Memory B cell (primary cell): ENCODE data around the gene SLC13A4.
"Not testable (repeated sequence)": the region's sequence is repeated elsewhere in the genome, so short reads cannot be mapped to it uniquely, and the experiment has no call there.

Source experiments
- ATAC-seq: fragments of 150-1000 bp; cut with Tn5 transposase; 2 replicates; pipeline ENCODE4 v1.10.0; 2021; ENCODE audit warnings: low read depth, mild to moderate bottlenecking, moderate library complexity
- DNase-seq, 2 donors: peaks; one replicate each; pipeline ENCODE4 v3.0.0; 2022; ENCODE audit warnings: low spot score in 2 of 2
- H3K27ac Mint-ChIP-seq: one replicate; pipeline ENCODE4 v1.8.0; 2022; ENCODE audit warnings: mild to moderate bottlenecking, moderate library complexity, mixed read lengths
- H3K27me3 Mint-ChIP-seq: one replicate; pipeline ENCODE4 v1.8.0; 2022; ENCODE audit warnings: mixed read lengths
- H3K36me3 Mint-ChIP-seq: one replicate; pipeline ENCODE4 v1.8.0; 2022; ENCODE audit warnings: mild to moderate bottlenecking, mixed read lengths
- H3K4me1 Mint-ChIP-seq: one replicate; pipeline ENCODE4 v1.8.0; 2022; ENCODE audit warnings: mixed read lengths
- H3K4me3 Mint-ChIP-seq: one replicate; pipeline ENCODE4 v1.8.0; 2022; ENCODE audit warnings: mild to moderate bottlenecking, moderate library complexity, mixed read lengths
- H3K9me3 Mint-ChIP-seq: one replicate; pipeline ENCODE4 v1.8.0; 2022; ENCODE audit warnings: mixed read lengths

Gene SLC13A4

GRCh38 chr7:135684136-135684535 lies 43.9 kb downstream of the SLC13A4 start:
- Mint-ChIP-seq H3K36me3 (peaks cover 2% of the 10 kb centered on the region), H3K4me3 (no peak overlapping the region), H3K4me1 (peaks cover 5% of the 10 kb centered on the region), H3K27ac (peak overlapping the region; percentile 48), H3K27me3 (no peaks in the 10 kb centered on the region), H3K9me3 (no peaks in the 10 kb centered on the region)
- DNase-seq (no peak), ATAC-seq (no peak)

GRCh38 chr7:135683609-135684008 lies 44.4 kb downstream of the SLC13A4 start:
- no peaks in the 10 kb centered on the region for H3K9me3 Mint-ChIP-seq
- DNase-seq (no peak), ATAC-seq (no peak)
- peak overlapping the region; percentile 48 for H3K27ac Mint-ChIP-seq
- H3K4me1 Mint-ChIP-seq, result peaks cover 5% of the 10 kb centered on the region
- H3K27me3 Mint-ChIP-seq, result no peaks in the 10 kb centered on the region
- H3K36me3 Mint-ChIP-seq, result peaks cover 2% of the 10 kb centered on the region
- no peak overlapping the region for H3K4me3 Mint-ChIP-seq

GRCh38 chr7:135682191-135682590 lies 45.8 kb downstream of the SLC13A4 start:
- Mint-ChIP-seq H3K9me3 (no peaks in the 10 kb centered on the region), H3K4me3 (no peak overlapping the region), H3K27me3 (no peaks in the 10 kb centered on the region), H3K36me3 (peaks cover 11% of the 10 kb centered on the region), H3K27ac (no peak overlapping the region), H3K4me1 (peaks cover 5% of the 10 kb centered on the region)
- ATAC-seq, result no peak
- no peak for DNase-seq

- Mint-ChIP-seq H3K27me3 (no peaks in the 10 kb centered on the region), H3K9me3 (no peaks in the 10 kb centered on the region), H3K36me3 (peaks cover 11% of the 10 kb centered on the region), H3K4me1 (peaks cover 5% of the 10 kb centered on the region), H3K4me3 (no peak overlapping the region), H3K27ac (no peak overlapping the region)
- DNase-seq, result no peak
- no peak for ATAC-seq
These were observed 46.2 kb downstream of the SLC13A4 start for GRCh38 chr7:135681762-135682161.

- Mint-ChIP-seq H3K36me3 (peaks cover 16% of the 10 kb centered on the region), H3K4me3 (no peak overlapping the region), H3K27me3 (no peaks in the 10 kb centered on the region), H3K9me3 (no peaks in the 10 kb centered on the region), H3K27ac (no peak overlapping the region), H3K4me1 (peaks cover 5% of the 10 kb centered on the region)
- no peak for ATAC-seq
- DNase-seq, result no peak
These were observed 49.1 kb downstream of the SLC13A4 start for GRCh38 chr7:135678612-135679575.

- Mint-ChIP-seq H3K4me3 (no peak overlapping the region), H3K4me1 (peaks cover 15% of the 10 kb centered on the region), H3K9me3 (no peaks in the 10 kb centered on the region), H3K27me3 (no peaks in the 10 kb centered on the region), H3K27ac (no peak overlapping the region), H3K36me3 (peaks cover 25% of the 10 kb centered on the region)
- ATAC-seq, result no peak
- no peak for DNase-seq
These were observed 54.7 kb downstream of the SLC13A4 start for GRCh38 chr7:135673360-135673706.

GRCh38 chr7:135672560-135673359 lies 55.2 kb downstream of the SLC13A4 start:
- DNase-seq (peak in 1 of 2 donors; percentile 6), ATAC-seq (no peak)
- peaks cover 20% of the 10 kb centered on the region for H3K36me3 Mint-ChIP-seq
- H3K27ac Mint-ChIP-seq, result no peak overlapping the region
- H3K4me3 Mint-ChIP-seq, result no peak overlapping the region
- peaks cover 15% of the 10 kb centered on the region for H3K4me1 Mint-ChIP-seq
- H3K9me3 Mint-ChIP-seq, result no peaks in the 10 kb centered on the region
- H3K27me3 Mint-ChIP-seq, result no peaks in the 10 kb centered on the region

GRCh38 chr7:135670179-135670578 lies 57.8 kb downstream of the SLC13A4 start:
- Mint-ChIP-seq H3K9me3 (no peaks in the 10 kb centered on the region), H3K27ac (peak overlapping the region; percentile 37), H3K4me3 (no peak overlapping the region), H3K36me3 (peaks cover 18% of the 10 kb centered on the region), H3K27me3 (no peaks in the 10 kb centered on the region), H3K4me1 (peaks cover 28% of the 10 kb centered on the region)
- DNase-seq (no peak), ATAC-seq (no peak)

GRCh38 chr7:135669774-135670173 lies 58.2 kb downstream of the SLC13A4 start:
- H3K27ac Mint-ChIP-seq, result peak overlapping the region; percentile 37
- H3K4me3 Mint-ChIP-seq, result no peak overlapping the region
- H3K4me1 Mint-ChIP-seq, result peaks cover 32% of the 10 kb centered on the region
- H3K27me3 Mint-ChIP-seq, result no peaks in the 10 kb centered on the region
- no peak for ATAC-seq
- H3K36me3 Mint-ChIP-seq, result peaks cover 18% of the 10 kb centered on the region
- no peaks in the 10 kb centered on the region for H3K9me3 Mint-ChIP-seq
- no peak for DNase-seq

GRCh38 chr7:135668852-135669395 lies 59.1 kb downstream of the SLC13A4 start:
- ATAC-seq, H3K27me3 Mint-ChIP-seq, DNase-seq, H3K9me3 Mint-ChIP-seq, H3K4me3 Mint-ChIP-seq, H3K27ac Mint-ChIP-seq: not testable (repeated sequence)
- peaks cover 33% of the 10 kb centered on the region for H3K4me1 Mint-ChIP-seq
- H3K36me3 Mint-ChIP-seq, result peaks cover 15% of the 10 kb centered on the region

GRCh38 chr7:135667626-135668025 lies 60.4 kb downstream of the SLC13A4 start:
- H3K4me1 Mint-ChIP-seq, result peaks cover 37% of the 10 kb centered on the region
- not testable (repeated sequence) for H3K27me3 Mint-ChIP-seq, H3K36me3 Mint-ChIP-seq, H3K9me3 Mint-ChIP-seq, DNase-seq, H3K4me3 Mint-ChIP-seq, H3K27ac Mint-ChIP-seq, ATAC-seq

GRCh38 chr7:135666846-135667245 lies 61.1 kb downstream of the SLC13A4 start:
- Mint-ChIP-seq H3K4me1 (peaks cover 39% of the 10 kb centered on the region), H3K27ac (peak overlapping the region; percentile 67)

GRCh38 chr7:135666156-135666555 lies 61.8 kb downstream of the SLC13A4 start:
- Mint-ChIP-seq H3K4me1 (peaks cover 41% of the 10 kb centered on the region), H3K27me3 (no peaks in the 10 kb centered on the region), H3K9me3 (no peaks in the 10 kb centered on the region), H3K4me3 (no peak overlapping the region), H3K36me3 (peaks cover 8% of the 10 kb centered on the region), H3K27ac (no peak overlapping the region)
- ATAC-seq (no peak), DNase-seq (no peak)

More at GRCh38 chr7:135666846-135667245, 61.1 kb downstream of the SLC13A4 start:
- Mint-ChIP-seq H3K36me3 (peaks cover 8% of the 10 kb centered on the region), H3K27me3 (no peaks in the 10 kb centered on the region), H3K4me3 (peak overlapping the region; percentile 14), H3K9me3 (no peaks in the 10 kb centered on the region)
- no peak for ATAC-seq
- DNase-seq, result no peak

GRCh38 chr7:135665042-135665441 lies 62.9 kb downstream of the SLC13A4 start:
- no peak for DNase-seq
- H3K27me3 Mint-ChIP-seq, result no peaks in the 10 kb centered on the region
- peaks cover 8% of the 10 kb centered on the region for H3K36me3 Mint-ChIP-seq
- H3K4me3 Mint-ChIP-seq, result no peak overlapping the region
- ATAC-seq, result no peak
- no peaks in the 10 kb centered on the region for H3K9me3 Mint-ChIP-seq
- H3K4me1 Mint-ChIP-seq, result peaks cover 40% of the 10 kb centered on the region
- peak overlapping the region; percentile 60 for H3K27ac Mint-ChIP-seq
